HepG2 (cell line): ENCODE results near the gene INHBC. TPM values are rescaled to one million over a fixed set of nuclear protein-coding genes. Genes with fewer than 3 reads are reported as not detected.
A peak's percentile ranks its signal among the peaks of the same experiment; 100 is the strongest.

Experiments used
- HNRNPLL ChIP-seq: fragments of 200-400 bp; formaldehyde crosslinking; IDR thresholded peaks from 2 replicates; pipeline ENCODE4 v1.6.1; 2017; ENCODE audit warnings: mild to moderate bottlenecking, low read depth, low read length; ENCODE audit not compliant: poor library complexity, severe bottlenecking
- KMT2B ChIP-seq: IDR thresholded peaks from 2 replicates; pipeline ENCODE4 v1.6.1; 2016; ENCODE audit warnings: missing genetic modification reagents, missing compliant biosample characterization
- ZNF3 ChIP-seq: IDR thresholded peaks from 2 replicates; pipeline ENCODE4 v1.7.0; 2017; ENCODE audit warnings: inconsistent platforms
- ZNF768 ChIP-seq: sonication (generic); formaldehyde crosslinking; IDR thresholded peaks from 2 replicates; pipeline ENCODE4 v1.4.0; 2020; ENCODE audit warnings: missing genetic modification reagents
- polyA plus RNA-seq, 8 experiments: library from polyadenylated mRNA; depleted of rRNA in 3 of 8; stranded (reverse) in 7 of 8; unstranded in 1 of 8; fragments of >200 nt; fragmentation: Illumina TruSeq in 4 of 8; extraction: Trizol in 4 of 8; gene quantifications; 2 replicates each; pipeline versions ENCODE4 v1.2.1 to v1.2.3, GENCODE V29; 2011 to 2016; ENCODE audit warnings: low read depth in 4 of 8, missing spikeins in 1 of 8, mixed read lengths in 1 of 8; ENCODE audit not compliant: insufficient read depth in 1 of 8
- total RNA-seq, 5 experiments: library from RNA; depleted of rRNA; stranded (reverse); fragments of >200 nt; fragmentation: Illumina TruSeq; extraction: Trizol; gene quantifications; 2 replicates each; pipeline ENCODE4 v1.2.3, GENCODE V29; 2016; ENCODE audit warnings: low read depth in 1 of 5
- TF ChIP-seq, protein P1 (sequence below), 2 experiments: IDR thresholded peaks; 2 replicates each; pipeline ENCODE4 v1.6.1; 2011 to 2012; ENCODE audit warnings: low read length in 2 of 2, borderline replicate concordance in 1 of 2, low read depth in 1 of 2, mild to moderate bottlenecking in 1 of 2, moderate library complexity in 1 of 2
- TF ChIP-seq, protein P2 (sequence below): fragments of 450-650 bp; IDR thresholded peaks from 2 replicates; pipeline ENCODE4 v1.6.1; 2017; ENCODE audit warnings: mild to moderate bottlenecking
- TF ChIP-seq, protein P3 (sequence below): sonication (generic); formaldehyde crosslinking; IDR thresholded peaks from 2 replicates; pipeline ENCODE4 v1.5.1; 2020; ENCODE audit warnings: missing genetic modification reagents, mild to moderate bottlenecking, borderline replicate concordance
- TF ChIP-seq, protein P4 (sequence below): sonication (generic); formaldehyde crosslinking; IDR thresholded peaks from 2 replicates; pipeline ENCODE4 v1.4.0; 2020; ENCODE audit warnings: low read depth, missing genetic modification reagents
- TF ChIP-seq, protein P5 (sequence below): sonication (generic); formaldehyde crosslinking; IDR thresholded peaks from 2 replicates; pipeline ENCODE4 v1.5.0; 2020; ENCODE audit warnings: mild to moderate bottlenecking, missing genetic modification reagents, moderate library complexity
- TF ChIP-seq, protein P6 (sequence below): sonication (generic); formaldehyde crosslinking; IDR thresholded peaks from 2 replicates; pipeline ENCODE4 v1.9.0; 2021; ENCODE audit warnings: missing genetic modification reagents, borderline replicate concordance

The INHBC gene
- total and polyA plus RNA-seq, 2 of the 13 experiments (the other 11 are each of a cell fraction or from before 2014, with no cell fraction given), result 1.8 to 13.8 TPM

DNA sequence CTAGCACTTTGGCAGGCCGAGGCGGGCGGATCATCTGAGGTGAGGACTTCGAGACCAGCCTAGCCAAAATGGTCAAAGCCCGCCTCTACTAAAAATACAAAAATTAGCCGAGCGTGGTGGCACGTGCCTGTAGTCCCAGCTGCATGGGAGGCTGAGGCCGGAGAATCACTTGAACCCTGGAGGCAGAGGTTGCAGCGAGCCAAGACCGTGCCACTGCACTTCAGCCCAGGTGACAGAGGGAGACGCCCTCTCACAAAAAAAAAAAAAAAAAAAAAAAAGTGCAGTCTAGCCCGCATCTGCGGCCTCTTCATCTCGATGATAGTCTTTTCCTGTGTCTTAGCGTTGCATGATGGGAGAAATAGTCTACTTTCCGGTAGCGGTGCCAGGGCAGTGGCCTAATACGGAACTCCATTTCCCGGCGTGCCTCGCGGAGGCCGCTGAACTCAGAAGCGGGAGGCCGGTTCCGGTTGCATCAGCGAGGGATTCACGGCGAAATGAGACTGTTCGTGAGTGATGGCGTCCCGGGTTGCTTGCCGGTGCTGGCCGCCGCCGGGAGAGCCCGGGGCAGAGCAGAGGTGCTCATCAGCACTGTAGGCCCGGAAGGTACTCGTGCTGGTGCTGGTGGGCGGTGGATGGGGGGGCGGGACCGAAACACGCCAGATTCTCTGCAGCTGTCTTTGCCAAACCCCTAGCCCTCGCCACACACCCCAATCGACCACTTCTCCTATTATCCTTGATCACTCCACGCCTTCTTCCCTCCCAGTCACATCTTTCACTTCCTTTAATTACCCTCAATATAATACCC is 53.2 kb downstream of the INHBC start, which contains the start of gene MARS1 (continued):
- TF ChIP-seq, protein P1, sequence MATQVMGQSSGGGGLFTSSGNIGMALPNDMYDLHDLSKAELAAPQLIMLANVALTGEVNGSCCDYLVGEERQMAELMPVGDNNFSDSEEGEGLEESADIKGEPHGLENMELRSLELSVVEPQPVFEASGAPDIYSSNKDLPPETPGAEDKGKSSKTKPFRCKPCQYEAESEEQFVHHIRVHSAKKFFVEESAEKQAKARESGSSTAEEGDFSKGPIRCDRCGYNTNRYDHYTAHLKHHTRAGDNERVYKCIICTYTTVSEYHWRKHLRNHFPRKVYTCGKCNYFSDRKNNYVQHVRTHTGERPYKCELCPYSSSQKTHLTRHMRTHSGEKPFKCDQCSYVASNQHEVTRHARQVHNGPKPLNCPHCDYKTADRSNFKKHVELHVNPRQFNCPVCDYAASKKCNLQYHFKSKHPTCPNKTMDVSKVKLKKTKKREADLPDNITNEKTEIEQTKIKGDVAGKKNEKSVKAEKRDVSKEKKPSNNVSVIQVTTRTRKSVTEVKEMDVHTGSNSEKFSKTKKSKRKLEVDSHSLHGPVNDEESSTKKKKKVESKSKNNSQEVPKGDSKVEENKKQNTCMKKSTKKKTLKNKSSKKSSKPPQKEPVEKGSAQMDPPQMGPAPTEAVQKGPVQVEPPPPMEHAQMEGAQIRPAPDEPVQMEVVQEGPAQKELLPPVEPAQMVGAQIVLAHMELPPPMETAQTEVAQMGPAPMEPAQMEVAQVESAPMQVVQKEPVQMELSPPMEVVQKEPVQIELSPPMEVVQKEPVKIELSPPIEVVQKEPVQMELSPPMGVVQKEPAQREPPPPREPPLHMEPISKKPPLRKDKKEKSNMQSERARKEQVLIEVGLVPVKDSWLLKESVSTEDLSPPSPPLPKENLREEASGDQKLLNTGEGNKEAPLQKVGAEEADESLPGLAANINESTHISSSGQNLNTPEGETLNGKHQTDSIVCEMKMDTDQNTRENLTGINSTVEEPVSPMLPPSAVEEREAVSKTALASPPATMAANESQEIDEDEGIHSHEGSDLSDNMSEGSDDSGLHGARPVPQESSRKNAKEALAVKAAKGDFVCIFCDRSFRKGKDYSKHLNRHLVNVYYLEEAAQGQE (IDR thresholded peaks at IDR 0.05; ENCODE audit: borderline replicate concordance in 1 of 2, low read depth in 1 of 2, low read length in 2 of 2), result no peak
- TF ChIP-seq, protein P2, sequence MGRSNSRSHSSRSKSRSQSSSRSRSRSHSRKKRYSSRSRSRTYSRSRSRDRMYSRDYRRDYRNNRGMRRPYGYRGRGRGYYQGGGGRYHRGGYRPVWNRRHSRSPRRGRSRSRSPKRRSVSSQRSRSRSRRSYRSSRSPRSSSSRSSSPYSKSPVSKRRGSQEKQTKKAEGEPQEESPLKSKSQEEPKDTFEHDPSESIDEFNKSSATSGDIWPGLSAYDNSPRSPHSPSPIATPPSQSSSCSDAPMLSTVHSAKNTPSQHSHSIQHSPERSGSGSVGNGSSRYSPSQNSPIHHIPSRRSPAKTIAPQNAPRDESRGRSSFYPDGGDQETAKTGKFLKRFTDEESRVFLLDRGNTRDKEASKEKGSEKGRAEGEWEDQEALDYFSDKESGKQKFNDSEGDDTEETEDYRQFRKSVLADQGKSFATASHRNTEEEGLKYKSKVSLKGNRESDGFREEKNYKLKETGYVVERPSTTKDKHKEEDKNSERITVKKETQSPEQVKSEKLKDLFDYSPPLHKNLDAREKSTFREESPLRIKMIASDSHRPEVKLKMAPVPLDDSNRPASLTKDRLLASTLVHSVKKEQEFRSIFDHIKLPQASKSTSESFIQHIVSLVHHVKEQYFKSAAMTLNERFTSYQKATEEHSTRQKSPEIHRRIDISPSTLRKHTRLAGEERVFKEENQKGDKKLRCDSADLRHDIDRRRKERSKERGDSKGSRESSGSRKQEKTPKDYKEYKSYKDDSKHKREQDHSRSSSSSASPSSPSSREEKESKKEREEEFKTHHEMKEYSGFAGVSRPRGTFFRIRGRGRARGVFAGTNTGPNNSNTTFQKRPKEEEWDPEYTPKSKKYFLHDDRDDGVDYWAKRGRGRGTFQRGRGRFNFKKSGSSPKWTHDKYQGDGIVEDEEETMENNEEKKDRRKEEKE, result no peak
- TF ChIP-seq ZNF768 (CRISPR knock-in tag) (peak; percentile 56; the same call in 1 of the 2 replicates), HNRNPLL (peak; percentile 46), ZNF3 (no peak), KMT2B (peak; percentile 88)
- TF ChIP-seq, protein P3, sequence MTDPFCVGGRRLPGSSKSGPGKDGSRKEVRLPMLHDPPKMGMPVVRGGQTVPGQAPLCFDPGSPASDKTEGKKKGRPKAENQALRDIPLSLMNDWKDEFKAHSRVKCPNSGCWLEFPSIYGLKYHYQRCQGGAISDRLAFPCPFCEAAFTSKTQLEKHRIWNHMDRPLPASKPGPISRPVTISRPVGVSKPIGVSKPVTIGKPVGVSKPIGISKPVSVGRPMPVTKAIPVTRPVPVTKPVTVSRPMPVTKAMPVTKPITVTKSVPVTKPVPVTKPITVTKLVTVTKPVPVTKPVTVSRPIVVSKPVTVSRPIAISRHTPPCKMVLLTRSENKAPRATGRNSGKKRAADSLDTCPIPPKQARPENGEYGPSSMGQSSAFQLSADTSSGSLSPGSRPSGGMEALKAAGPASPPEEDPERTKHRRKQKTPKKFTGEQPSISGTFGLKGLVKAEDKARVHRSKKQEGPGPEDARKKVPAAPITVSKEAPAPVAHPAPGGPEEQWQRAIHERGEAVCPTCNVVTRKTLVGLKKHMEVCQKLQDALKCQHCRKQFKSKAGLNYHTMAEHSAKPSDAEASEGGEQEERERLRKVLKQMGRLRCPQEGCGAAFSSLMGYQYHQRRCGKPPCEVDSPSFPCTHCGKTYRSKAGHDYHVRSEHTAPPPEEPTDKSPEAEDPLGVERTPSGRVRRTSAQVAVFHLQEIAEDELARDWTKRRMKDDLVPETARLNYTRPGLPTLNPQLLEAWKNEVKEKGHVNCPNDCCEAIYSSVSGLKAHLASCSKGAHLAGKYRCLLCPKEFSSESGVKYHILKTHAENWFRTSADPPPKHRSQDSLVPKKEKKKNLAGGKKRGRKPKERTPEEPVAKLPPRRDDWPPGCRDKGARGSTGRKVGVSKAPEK (CRISPR knock-in tag), result no peak
- TF ChIP-seq, protein P4, sequence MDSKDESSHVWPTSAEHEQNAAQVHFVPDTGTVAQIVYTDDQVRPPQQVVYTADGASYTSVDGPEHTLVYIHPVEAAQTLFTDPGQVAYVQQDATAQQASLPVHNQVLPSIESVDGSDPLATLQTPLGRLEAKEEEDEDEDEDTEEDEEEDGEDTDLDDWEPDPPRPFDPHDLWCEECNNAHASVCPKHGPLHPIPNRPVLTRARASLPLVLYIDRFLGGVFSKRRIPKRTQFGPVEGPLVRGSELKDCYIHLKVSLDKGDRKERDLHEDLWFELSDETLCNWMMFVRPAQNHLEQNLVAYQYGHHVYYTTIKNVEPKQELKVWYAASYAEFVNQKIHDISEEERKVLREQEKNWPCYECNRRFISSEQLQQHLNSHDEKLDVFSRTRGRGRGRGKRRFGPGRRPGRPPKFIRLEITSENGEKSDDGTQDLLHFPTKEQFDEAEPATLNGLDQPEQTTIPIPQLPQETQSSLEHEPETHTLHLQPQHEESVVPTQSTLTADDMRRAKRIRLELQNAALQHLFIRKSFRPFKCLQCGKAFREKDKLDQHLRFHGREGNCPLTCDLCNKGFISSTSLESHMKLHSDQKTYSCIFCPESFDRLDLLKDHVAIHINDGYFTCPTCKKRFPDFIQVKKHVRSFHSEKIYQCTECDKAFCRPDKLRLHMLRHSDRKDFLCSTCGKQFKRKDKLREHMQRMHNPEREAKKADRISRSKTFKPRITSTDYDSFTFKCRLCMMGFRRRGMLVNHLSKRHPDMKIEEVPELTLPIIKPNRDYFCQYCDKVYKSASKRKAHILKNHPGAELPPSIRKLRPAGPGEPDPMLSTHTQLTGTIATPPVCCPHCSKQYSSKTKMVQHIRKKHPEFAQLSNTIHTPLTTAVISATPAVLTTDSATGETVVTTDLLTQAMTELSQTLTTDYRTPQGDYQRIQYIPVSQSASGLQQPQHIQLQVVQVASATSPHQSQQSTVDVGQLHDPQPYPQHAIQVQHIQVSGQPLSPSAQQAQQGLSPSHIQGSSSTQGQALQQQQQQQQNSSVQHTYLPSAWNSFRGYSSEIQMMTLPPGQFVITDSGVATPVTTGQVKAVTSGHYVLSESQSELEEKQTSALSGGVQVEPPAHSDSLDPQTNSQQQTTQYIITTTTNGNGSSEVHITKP (CRISPR knock-in tag), result peak; percentile 46; the same call in 1 of the 2 replicates
- TF ChIP-seq, protein P5, sequence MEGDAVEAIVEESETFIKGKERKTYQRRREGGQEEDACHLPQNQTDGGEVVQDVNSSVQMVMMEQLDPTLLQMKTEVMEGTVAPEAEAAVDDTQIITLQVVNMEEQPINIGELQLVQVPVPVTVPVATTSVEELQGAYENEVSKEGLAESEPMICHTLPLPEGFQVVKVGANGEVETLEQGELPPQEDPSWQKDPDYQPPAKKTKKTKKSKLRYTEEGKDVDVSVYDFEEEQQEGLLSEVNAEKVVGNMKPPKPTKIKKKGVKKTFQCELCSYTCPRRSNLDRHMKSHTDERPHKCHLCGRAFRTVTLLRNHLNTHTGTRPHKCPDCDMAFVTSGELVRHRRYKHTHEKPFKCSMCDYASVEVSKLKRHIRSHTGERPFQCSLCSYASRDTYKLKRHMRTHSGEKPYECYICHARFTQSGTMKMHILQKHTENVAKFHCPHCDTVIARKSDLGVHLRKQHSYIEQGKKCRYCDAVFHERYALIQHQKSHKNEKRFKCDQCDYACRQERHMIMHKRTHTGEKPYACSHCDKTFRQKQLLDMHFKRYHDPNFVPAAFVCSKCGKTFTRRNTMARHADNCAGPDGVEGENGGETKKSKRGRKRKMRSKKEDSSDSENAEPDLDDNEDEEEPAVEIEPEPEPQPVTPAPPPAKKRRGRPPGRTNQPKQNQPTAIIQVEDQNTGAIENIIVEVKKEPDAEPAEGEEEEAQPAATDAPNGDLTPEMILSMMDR, result peak; percentile 59
- TF ChIP-seq, protein P6, sequence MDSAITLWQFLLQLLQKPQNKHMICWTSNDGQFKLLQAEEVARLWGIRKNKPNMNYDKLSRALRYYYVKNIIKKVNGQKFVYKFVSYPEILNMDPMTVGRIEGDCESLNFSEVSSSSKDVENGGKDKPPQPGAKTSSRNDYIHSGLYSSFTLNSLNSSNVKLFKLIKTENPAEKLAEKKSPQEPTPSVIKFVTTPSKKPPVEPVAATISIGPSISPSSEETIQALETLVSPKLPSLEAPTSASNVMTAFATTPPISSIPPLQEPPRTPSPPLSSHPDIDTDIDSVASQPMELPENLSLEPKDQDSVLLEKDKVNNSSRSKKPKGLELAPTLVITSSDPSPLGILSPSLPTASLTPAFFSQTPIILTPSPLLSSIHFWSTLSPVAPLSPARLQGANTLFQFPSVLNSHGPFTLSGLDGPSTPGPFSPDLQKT (CRISPR knock-in tag), result no peak
